ENCODE results near the gene NOS1AP. TPM values are rescaled to one million over a fixed set of nuclear protein-coding genes. Genes with fewer than 3 reads are reported as not detected.

NOS1AP gene
- total and polyA plus RNA-seq, 9 of the 15 experiments (the other 6 are each of a cell fraction or from before 2014, with no cell fraction given): 0.07 to 1.5 (median 0.22) TPM

- TF ChIP-seq ZHX1 (conservative IDR thresholded peaks at IDR 0.05; ENCODE audit: low read length): no peak
- no peak for TF ChIP-seq BHLHE40 (IDR thresholded peaks at IDR 0.05; ENCODE audit: low read length)
- TF ChIP-seq CTBP1 (IDR thresholded peaks at IDR 0.05; ENCODE audit: borderline replicate concordance): no peak
- no peak for TF ChIP-seq BRD9 (IDR thresholded peaks at IDR 0.05; ENCODE audit: low read depth, partially characterized antibody)
- no peak for TF ChIP-seq FOXK1 (CRISPR knock-in tag; IDR thresholded peaks at IDR 0.05; ENCODE audit: borderline replicate concordance)
- TF ChIP-seq ZNF75A (CRISPR knock-in tag; IDR thresholded peaks at IDR 0.05): no peak
- TF ChIP-seq YY1 (IDR thresholded peaks at IDR 0.05; ENCODE audit: borderline replicate concordance in 1 of 3, control insufficient read depth in 1 of 3, extremely low read depth in 1 of 3, insufficient read depth in 3 of 3, insufficient read length in 1 of 3, insufficient replicate concordance in 2 of 3, low read depth in 1 of 3, low read length in 2 of 3): no peak
- no peak for TF ChIP-seq KAT8 (IDR thresholded peaks at IDR 0.05; ENCODE audit: low read depth)
- TF ChIP-seq THRAP3 (IDR thresholded peaks at IDR 0.05; ENCODE audit: borderline replicate concordance): no peak
- TF ChIP-seq CBFA2T3 (IDR thresholded peaks at IDR 0.05): 0 out of 2 replicates have a peak, but pooled peaks have one; percentile 26
- TF ChIP-seq GATAD2B (IDR thresholded peaks at IDR 0.05; ENCODE audit: borderline replicate concordance): 0 out of 2 replicates have a peak, but pooled peaks have one; percentile 24
- TF ChIP-seq, protein P1, sequence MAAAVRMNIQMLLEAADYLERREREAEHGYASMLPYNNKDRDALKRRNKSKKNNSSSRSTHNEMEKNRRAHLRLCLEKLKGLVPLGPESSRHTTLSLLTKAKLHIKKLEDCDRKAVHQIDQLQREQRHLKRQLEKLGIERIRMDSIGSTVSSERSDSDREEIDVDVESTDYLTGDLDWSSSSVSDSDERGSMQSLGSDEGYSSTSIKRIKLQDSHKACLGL (CRISPR knock-in tag; IDR thresholded peaks at IDR 0.05; ENCODE audit: borderline replicate concordance, poor library complexity, severe bottlenecking): no peak
- 0 out of 2 replicates have a peak, but pooled peaks have one; percentile 17 for TF ChIP-seq DPF2 (IDR thresholded peaks at IDR 0.05)
- TF ChIP-seq HIVEP1 (CRISPR knock-in tag; IDR thresholded peaks at IDR 0.05): no peak
- TF ChIP-seq XRCC3 (IDR thresholded peaks at IDR 0.05): no peak
- no peak for TF ChIP-seq DNMT1 (IDR thresholded peaks at IDR 0.05)
- no peak for TF ChIP-seq RB1 (IDR thresholded peaks at IDR 0.05; ENCODE audit: low read depth)
- TF ChIP-seq LEF1 (IDR thresholded peaks at IDR 0.05): no peak
- peak; percentile 68 for TF ChIP-seq EGR1 (conservative IDR thresholded peaks at IDR 0.05)
- TF ChIP-seq LARP7 (IDR thresholded peaks at IDR 0.05): no peak
- TF ChIP-seq, protein P2, sequence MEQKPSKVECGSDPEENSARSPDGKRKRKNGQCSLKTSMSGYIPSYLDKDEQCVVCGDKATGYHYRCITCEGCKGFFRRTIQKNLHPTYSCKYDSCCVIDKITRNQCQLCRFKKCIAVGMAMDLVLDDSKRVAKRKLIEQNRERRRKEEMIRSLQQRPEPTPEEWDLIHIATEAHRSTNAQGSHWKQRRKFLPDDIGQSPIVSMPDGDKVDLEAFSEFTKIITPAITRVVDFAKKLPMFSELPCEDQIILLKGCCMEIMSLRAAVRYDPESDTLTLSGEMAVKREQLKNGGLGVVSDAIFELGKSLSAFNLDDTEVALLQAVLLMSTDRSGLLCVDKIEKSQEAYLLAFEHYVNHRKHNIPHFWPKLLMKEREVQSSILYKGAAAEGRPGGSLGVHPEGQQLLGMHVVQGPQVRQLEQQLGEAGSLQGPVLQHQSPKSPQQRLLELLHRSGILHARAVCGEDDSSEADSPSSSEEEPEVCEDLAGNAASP (IDR thresholded peaks at IDR 0.05): no peak
- TF ChIP-seq, protein P3, sequence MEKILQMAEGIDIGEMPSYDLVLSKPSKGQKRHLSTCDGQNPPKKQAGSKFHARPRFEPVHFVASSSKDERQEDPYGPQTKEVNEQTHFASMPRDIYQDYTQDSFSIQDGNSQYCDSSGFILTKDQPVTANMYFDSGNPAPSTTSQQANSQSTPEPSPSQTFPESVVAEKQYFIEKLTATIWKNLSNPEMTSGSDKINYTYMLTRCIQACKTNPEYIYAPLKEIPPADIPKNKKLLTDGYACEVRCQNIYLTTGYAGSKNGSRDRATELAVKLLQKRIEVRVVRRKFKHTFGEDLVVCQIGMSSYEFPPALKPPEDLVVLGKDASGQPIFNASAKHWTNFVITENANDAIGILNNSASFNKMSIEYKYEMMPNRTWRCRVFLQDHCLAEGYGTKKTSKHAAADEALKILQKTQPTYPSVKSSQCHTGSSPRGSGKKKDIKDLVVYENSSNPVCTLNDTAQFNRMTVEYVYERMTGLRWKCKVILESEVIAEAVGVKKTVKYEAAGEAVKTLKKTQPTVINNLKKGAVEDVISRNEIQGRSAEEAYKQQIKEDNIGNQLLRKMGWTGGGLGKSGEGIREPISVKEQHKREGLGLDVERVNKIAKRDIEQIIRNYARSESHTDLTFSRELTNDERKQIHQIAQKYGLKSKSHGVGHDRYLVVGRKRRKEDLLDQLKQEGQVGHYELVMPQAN (IDR thresholded peaks at IDR 0.05; ENCODE audit: borderline replicate concordance): no peak
- no peak for TF ChIP-seq SETDB1 (IDR thresholded peaks at IDR 0.05; ENCODE audit: low read length)
- TF ChIP-seq EP400 (IDR thresholded peaks at IDR 0.05): no peak
- TF ChIP-seq ZBED1 (IDR thresholded peaks at IDR 0.05): no peak
These were observed 335.2 kb downstream of the NOS1AP start (continued) for GRCh38 chr1:162404550-162405160.
